ENCODE results near the gene STK24. TPM values are rescaled to one million over a fixed set of nuclear protein-coding genes. Genes with fewer than 3 reads are reported as not detected.

The STK24 gene
- polyA plus RNA-seq, 3 donors, result 14.2 to 59.8 (median 28.9) TPM

DNA sequence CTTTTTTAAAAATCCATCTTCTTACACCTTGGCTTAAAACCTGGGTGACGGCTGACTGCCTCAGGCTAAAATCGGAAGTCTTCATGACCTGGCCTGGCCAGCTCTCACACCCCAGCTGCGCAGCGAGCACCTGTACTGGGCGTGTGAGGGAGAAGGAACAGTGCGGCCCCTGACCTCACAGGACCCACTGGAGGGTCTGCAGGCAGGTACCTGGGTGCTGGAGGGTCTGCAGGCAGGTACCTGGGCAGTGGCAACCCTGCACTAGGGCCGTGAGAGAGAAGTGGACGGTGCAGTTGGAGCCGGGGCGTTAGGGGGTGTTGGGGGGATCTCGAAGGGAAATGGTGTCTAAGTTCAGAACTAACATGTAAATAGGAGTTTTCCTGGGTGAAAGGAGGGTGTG is 144.3 kb downstream of the STK24 start:
- Mint-ChIP-seq H3K4me1 (no peaks in the 10 kb centered on the region), H3K27ac (no peak overlapping the region), H3K4me3 (no peak overlapping the region), H3K27me3 (ENCODE audit: low read depth in 3 of 3) (peaks cover 1 to 7% (median 2%) of the 10 kb centered on the region in 3 donors), H3K36me3 (no peaks in the 10 kb centered on the region), H3K9me3 (peaks cover 0 to 3% (median 0%) of the 10 kb centered on the region in 7 donors)
- H3K4me3 ChIP-seq (replicated peaks in 1 of 3; ENCODE audit: low read depth in 2 of 3, low read length in 3 of 3), result no peak overlapping the region
- DNase-seq, result no peak
- H2AFZ ChIP-seq (ENCODE audit: insufficient read depth, low read depth, low read length, poor library complexity, severe bottlenecking), result no peak overlapping the region
- TF ChIP-seq, protein P1, sequence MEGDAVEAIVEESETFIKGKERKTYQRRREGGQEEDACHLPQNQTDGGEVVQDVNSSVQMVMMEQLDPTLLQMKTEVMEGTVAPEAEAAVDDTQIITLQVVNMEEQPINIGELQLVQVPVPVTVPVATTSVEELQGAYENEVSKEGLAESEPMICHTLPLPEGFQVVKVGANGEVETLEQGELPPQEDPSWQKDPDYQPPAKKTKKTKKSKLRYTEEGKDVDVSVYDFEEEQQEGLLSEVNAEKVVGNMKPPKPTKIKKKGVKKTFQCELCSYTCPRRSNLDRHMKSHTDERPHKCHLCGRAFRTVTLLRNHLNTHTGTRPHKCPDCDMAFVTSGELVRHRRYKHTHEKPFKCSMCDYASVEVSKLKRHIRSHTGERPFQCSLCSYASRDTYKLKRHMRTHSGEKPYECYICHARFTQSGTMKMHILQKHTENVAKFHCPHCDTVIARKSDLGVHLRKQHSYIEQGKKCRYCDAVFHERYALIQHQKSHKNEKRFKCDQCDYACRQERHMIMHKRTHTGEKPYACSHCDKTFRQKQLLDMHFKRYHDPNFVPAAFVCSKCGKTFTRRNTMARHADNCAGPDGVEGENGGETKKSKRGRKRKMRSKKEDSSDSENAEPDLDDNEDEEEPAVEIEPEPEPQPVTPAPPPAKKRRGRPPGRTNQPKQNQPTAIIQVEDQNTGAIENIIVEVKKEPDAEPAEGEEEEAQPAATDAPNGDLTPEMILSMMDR (IDR thresholded peaks at IDR 0.05), result no peak
- intact Hi-C loops (cut with micrococcal nuclease), result no loop called here
- H3K4me1 ChIP-seq (ENCODE audit: control insufficient read depth in 1 of 2, insufficient read depth in 2 of 2, low read length in 2 of 2), result no peaks in the 10 kb centered on the region
- no peaks in the 10 kb centered on the region for H3K79me2 ChIP-seq (ENCODE audit: insufficient read depth, low read length)
- H3K36me3 ChIP-seq (replicated peaks in 1 of 2; ENCODE audit: control insufficient read depth in 1 of 2, insufficient read depth in 2 of 2, low read length in 2 of 2), result no peaks in the 10 kb centered on the region
- WGBS (ENCODE audit: insufficient coverage), result 95% methylated on average over 11 of the region's 11 CpGs
- no peaks in the 10 kb centered on the region for H4K20me1 ChIP-seq (ENCODE audit: insufficient read depth, low read length)
- H3K9ac ChIP-seq (ENCODE audit: insufficient read depth, low read length, poor library complexity, severe bottlenecking), result no peak overlapping the region
- H3K27ac ChIP-seq (ENCODE audit: low read depth in 1 of 2, low read length in 2 of 2), result no peak overlapping the region
- no peak overlapping the region for H3K4me2 ChIP-seq (replicated peaks; ENCODE audit: extremely low read depth, low read length, poor library complexity, severe bottlenecking)
- no peaks in the 10 kb centered on the region for H3K9me3 ChIP-seq (replicated peaks in 1 of 2; ENCODE audit: control insufficient read depth in 1 of 2, insufficient read depth in 1 of 2, low read length in 2 of 2)
- H3K27me3 ChIP-seq (ENCODE audit: control insufficient read depth in 2 of 2, insufficient read depth in 2 of 2, low read length in 2 of 2), result no peaks in the 10 kb centered on the region

DNA sequence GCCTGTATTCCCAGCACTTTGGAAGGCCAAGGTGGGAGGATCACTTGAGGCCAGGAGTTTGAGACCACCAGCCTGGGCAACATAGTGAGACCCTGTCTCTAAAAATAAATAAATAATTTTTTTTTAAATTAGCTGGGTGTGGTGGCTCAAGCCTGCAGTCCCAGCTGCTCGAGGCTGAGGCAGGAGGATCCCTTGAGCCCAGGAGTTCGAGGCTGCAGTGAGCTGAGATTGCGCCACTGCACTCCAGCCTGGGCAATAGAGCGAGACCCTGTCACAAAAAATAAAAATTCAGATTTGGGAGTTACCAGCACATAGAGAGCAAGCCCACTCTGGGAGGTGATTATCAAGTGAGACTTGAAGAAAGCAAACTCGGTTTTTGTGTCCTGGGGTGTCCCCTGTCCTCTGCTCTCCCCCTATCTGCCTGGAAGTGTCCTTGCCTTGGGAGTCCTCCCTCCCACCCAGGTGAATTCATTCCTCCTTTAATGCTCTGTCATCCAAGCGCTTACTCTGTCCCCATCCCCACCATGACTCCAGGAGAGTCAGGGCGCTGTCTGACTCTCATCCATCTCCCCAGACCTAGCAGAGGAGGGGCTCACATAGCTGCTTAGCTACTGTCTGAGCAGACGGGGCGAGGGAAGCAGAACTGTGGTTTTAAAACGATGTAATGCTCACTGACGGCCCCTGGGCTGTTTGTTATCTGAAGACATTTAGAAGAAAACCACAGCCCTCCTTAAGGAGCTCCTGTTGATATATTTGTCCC is 146.8 kb downstream of the STK24 start:
- 96% methylated on average over 4 of the region's 11 CpGs for WGBS (ENCODE audit: insufficient coverage)
- no peaks in the 10 kb centered on the region for H3K9me3 ChIP-seq (replicated peaks in 1 of 2; ENCODE audit: control insufficient read depth in 1 of 2, insufficient read depth in 1 of 2, low read length in 2 of 2)
- Mint-ChIP-seq H3K36me3 (no peaks in the 10 kb centered on the region), H3K9me3 (peaks cover 0 to 3% (median 0%) of the 10 kb centered on the region in 7 donors), H3K4me3 (no peak overlapping the region), H3K27me3 (ENCODE audit: low read depth in 3 of 3) (peaks cover 0 to 5% (median 3%) of the 10 kb centered on the region in 3 donors), H3K27ac (no peak overlapping the region), H3K4me1 (no peaks in the 10 kb centered on the region)
- no peaks in the 10 kb centered on the region for H3K36me3 ChIP-seq (replicated peaks in 1 of 2; ENCODE audit: control insufficient read depth in 1 of 2, insufficient read depth in 2 of 2, low read length in 2 of 2)
- H3K9ac ChIP-seq (ENCODE audit: insufficient read depth, low read length, poor library complexity, severe bottlenecking), result no peak overlapping the region
- intact Hi-C loops (cut with micrococcal nuclease), result no loop called here
- TF ChIP-seq, protein P1 (IDR thresholded peaks at IDR 0.05), result no peak
- H3K79me2 ChIP-seq (ENCODE audit: insufficient read depth, low read length), result no peaks in the 10 kb centered on the region
- H2AFZ ChIP-seq (ENCODE audit: insufficient read depth, low read depth, low read length, poor library complexity, severe bottlenecking), result no peak overlapping the region
- no peak overlapping the region for H3K4me2 ChIP-seq (replicated peaks; ENCODE audit: extremely low read depth, low read length, poor library complexity, severe bottlenecking)
- H3K4me3 ChIP-seq (replicated peaks in 1 of 3; ENCODE audit: low read depth in 2 of 3, low read length in 3 of 3), result no peak overlapping the region
- DNase-seq, result no peak
- H3K27ac ChIP-seq (ENCODE audit: low read depth in 1 of 2, low read length in 2 of 2), result no peak overlapping the region
- H3K4me1 ChIP-seq (ENCODE audit: control insufficient read depth in 1 of 2, insufficient read depth in 2 of 2, low read length in 2 of 2), result no peaks in the 10 kb centered on the region
- no peaks in the 10 kb centered on the region for H3K27me3 ChIP-seq (ENCODE audit: control insufficient read depth in 2 of 2, insufficient read depth in 2 of 2, low read length in 2 of 2)
- no peaks in the 10 kb centered on the region for H4K20me1 ChIP-seq (ENCODE audit: insufficient read depth, low read length)
